GM12875 (cell line): Measurements from ENCODE around the gene LPAR5.

Experiments
- H3K4me3 ChIP-seq: one replicate; pipeline ENCODE4 v1.5.1; 2011; ENCODE audit warnings: low read depth, low read length, control low read depth
- TF ChIP-seq, protein P1 (sequence below): IDR thresholded peaks from 2 replicates; pipeline ENCODE4 v1.5.1; 2011; ENCODE audit warnings: low read depth, mild to moderate bottlenecking, control low read depth, inconsistent platforms, low read length, moderate library complexity, borderline replicate concordance; ENCODE audit not compliant: insufficient read depth

LPAR5 gene

DNA sequence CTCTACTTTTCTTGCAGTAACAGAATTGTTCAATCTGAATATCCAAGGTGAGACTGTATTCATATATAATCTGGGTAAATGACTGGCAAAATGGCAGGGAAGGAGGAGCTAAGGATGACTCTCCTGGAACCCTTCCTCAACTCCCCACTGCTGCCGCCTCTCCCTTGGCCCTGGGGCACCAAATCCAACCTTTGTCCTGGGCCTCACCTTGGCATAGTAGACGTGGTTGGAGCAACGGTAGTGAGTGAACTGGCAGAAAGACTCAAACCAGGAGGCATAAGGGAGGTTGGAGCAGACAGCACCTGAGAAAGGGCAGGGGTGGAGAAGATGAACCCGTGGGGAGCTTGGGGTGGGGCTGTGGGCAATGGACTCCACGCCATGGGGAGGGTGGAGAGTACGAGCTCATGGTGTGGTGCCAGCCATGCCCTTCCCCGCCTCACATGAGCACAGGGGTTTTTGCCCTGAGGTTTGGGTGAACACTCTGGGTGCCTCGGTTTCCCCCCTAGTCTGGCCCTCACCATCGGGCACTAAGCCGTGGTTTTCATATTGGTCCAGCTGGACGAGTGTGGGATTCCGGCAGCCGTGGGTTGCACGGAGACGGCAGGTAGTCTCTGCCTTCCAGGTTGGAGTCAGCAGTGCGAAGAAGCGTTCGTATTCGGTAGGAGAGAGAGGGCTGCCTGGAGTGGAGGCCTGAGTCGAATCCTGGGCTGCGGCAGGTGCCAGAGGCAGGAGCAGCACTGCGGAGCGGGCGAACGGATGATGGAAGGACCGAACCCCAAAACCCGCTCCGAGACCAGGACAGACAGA is 10.7 kb upstream of the LPAR5 start:
- TF ChIP-seq, protein P1, sequence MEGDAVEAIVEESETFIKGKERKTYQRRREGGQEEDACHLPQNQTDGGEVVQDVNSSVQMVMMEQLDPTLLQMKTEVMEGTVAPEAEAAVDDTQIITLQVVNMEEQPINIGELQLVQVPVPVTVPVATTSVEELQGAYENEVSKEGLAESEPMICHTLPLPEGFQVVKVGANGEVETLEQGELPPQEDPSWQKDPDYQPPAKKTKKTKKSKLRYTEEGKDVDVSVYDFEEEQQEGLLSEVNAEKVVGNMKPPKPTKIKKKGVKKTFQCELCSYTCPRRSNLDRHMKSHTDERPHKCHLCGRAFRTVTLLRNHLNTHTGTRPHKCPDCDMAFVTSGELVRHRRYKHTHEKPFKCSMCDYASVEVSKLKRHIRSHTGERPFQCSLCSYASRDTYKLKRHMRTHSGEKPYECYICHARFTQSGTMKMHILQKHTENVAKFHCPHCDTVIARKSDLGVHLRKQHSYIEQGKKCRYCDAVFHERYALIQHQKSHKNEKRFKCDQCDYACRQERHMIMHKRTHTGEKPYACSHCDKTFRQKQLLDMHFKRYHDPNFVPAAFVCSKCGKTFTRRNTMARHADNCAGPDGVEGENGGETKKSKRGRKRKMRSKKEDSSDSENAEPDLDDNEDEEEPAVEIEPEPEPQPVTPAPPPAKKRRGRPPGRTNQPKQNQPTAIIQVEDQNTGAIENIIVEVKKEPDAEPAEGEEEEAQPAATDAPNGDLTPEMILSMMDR, result no peak
- H3K4me3 ChIP-seq, result no peak overlapping the region

DNA sequence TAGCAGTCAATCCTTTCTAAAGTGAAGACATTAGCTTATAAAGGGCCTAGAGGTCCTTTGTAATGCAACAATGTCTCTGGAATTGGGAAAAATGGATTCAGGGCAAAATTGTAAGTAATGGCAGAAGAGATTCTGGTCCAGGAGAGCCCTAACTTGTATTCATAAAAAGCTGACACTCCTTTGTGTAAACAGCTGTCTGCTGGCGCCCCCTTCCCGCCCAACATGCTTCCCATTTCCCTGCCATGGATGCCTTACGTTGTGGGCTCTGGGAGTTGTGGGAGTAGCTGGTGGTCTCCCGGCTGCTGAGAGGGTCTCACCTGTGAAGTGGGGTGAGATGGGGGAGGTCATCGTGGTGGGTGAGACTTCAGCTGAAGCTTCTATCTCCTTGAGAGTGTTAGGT is 9.1 kb upstream of the LPAR5 start:
- TF ChIP-seq, protein P1, result no peak
- no peak overlapping the region for H3K4me3 ChIP-seq

DNA sequence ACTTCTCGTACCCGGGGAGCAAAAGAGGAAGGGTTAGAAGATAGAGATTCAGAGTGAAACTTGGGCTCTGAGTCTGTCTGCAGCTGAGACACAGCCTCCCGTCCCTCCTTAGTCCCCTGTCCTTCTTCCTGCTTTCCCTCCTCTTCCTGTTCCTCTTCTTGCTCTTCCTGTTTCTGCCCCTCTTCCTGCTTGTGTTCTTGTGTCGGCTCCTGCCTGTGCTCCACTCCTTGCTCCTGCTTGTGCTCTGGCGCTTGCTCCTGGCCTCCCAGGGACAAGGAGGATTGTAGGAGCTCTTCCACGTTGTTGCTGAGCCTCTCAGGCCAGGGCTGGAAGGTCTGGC is 8.5 kb upstream of the LPAR5 start:
- TF ChIP-seq, protein P1, result no peak
- peak overlapping the region; percentile 7 for H3K4me3 ChIP-seq

DNA sequence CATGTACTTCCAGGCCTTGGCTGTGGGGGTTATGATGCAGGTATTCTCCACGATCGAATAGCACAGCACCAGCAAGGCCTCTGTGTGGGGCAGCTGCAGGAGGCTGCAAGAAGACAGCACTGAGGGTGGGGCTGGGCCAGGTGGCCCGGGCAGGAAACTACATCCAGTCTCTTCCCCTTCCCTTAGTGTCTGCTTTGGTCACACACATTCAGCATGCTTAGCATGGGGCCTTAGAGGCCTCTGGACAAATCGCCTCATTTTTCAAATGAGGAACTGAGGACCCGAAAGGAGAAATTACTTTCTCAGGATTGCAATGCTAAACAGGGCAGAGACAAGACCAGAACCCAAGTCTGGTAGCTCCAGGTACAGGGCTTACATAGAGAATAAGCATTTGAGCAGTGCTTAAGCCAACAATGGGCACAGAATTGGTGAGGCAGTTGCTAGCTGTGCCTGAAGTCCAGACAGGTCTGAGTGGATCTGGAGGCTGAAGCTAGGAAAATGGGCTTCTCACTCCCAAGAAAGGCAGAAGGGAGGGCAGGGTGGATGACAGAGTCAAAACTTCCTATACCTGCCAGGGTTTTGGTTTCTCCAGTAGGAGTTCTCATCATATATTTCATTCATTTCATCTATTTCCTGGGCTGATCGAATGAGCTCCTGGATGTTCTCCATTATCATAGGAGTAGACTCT is 8.0 kb upstream of the LPAR5 start:
- H3K4me3 ChIP-seq, result no peak overlapping the region
- TF ChIP-seq, protein P1, result no peak

DNA sequence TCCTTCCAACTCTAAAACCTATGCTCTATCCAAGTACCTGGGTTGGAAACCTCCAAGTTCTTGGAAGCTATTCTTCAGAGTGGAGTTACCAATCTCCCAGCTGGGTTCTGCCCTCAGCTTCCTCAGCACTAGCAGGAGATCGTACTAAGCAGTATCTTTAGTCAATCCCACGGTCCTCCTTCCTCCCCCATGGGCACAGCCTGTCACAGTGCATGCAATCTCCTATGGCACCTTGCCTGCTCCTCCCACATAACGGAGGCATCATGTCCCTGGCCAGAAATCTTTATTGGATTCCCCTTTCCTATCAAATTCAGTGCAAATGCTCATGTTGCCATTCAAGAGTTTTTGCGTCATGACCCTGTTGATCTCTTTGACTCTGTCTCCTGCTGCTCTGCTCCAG is 5.4 kb upstream of the LPAR5 start:
- no peak overlapping the region for H3K4me3 ChIP-seq
- TF ChIP-seq, protein P1, result no peak

DNA sequence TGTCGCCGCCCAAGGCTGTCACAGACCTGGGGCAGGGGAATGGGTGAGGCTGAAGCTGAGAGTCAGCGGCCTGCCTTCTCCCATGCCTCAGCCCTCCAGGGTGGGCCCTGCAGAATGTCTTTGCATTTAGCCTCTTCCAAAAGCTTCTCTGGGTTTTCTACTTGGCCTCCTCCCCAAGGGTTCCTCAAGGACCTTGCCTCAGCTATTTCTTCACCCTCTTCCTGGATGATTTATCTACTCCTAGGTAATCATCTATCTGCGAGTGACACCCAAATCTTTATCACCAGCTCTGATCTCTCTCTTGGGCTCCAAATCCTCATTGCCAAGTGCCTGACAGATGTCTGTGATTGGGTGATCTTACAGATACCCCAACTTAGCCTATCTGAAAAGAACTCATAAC is 4.7 kb upstream of the LPAR5 start:
- H3K4me3 ChIP-seq, result no peak overlapping the region
- TF ChIP-seq, protein P1, result no peak
